ENCODE data around the gene SLC4A1AP.

The SLC4A1AP gene

GRCh38 chr2:27729198-27729597, 65.5 kb downstream of the SLC4A1AP start:
- DNase-seq (ENCODE audit: low read depth), result no peak
- no peak overlapping the region for H3K4me3 ChIP-seq (ENCODE audit: low read depth, low read length)
- TF ChIP-seq CTCF (IDR thresholded peaks at IDR 0.05; ENCODE audit: low read depth, low read length), result no peak
- no peak for TF ChIP-seq MAX (IDR thresholded peaks at IDR 0.05; ENCODE audit: low read depth, low read length)
- no peak for TF ChIP-seq POLR2A (IDR thresholded peaks at IDR 0.05; ENCODE audit: extremely low read depth, insufficient read length)
- no peak for TF ChIP-seq MYC (IDR thresholded peaks at IDR 0.05; ENCODE audit: low read depth, low read length)

GRCh38 chr2:27729614-27730013, 65.9 kb downstream of the SLC4A1AP start:
- TF ChIP-seq POLR2A (IDR thresholded peaks at IDR 0.05; ENCODE audit: extremely low read depth, insufficient read length) (no peak), MYC (IDR thresholded peaks at IDR 0.05; ENCODE audit: low read depth, low read length) (no peak), CTCF (IDR thresholded peaks at IDR 0.05; ENCODE audit: low read depth, low read length) (no peak), MAX (IDR thresholded peaks at IDR 0.05; ENCODE audit: low read depth, low read length) (no peak)
- no peak for DNase-seq (ENCODE audit: low read depth)
- H3K4me3 ChIP-seq (ENCODE audit: low read depth, low read length), result no peak overlapping the region

GRCh38 chr2:27730261-27730662, 66.6 kb downstream of the SLC4A1AP start:
- no peak for DNase-seq (ENCODE audit: low read depth)
- TF ChIP-seq CTCF (IDR thresholded peaks at IDR 0.05; ENCODE audit: low read depth, low read length) (no peak), MYC (IDR thresholded peaks at IDR 0.05; ENCODE audit: low read depth, low read length) (no peak), MAX (IDR thresholded peaks at IDR 0.05; ENCODE audit: low read depth, low read length) (no peak), POLR2A (IDR thresholded peaks at IDR 0.05; ENCODE audit: extremely low read depth, insufficient read length) (no peak)
- no peak overlapping the region for H3K4me3 ChIP-seq (ENCODE audit: low read depth, low read length)

GRCh38 chr2:27730980-27731691, 67.4 kb downstream of the SLC4A1AP start:
- no peak for DNase-seq (ENCODE audit: low read depth)
- H3K4me3 ChIP-seq (ENCODE audit: low read depth, low read length), result no peak overlapping the region
- TF ChIP-seq CTCF (IDR thresholded peaks at IDR 0.05; ENCODE audit: low read depth, low read length) (no peak), MYC (IDR thresholded peaks at IDR 0.05; ENCODE audit: low read depth, low read length) (no peak), POLR2A (IDR thresholded peaks at IDR 0.05; ENCODE audit: extremely low read depth, insufficient read length) (no peak), MAX (IDR thresholded peaks at IDR 0.05; ENCODE audit: low read depth, low read length) (no peak)

- TF ChIP-seq MAX (IDR thresholded peaks at IDR 0.05; ENCODE audit: low read depth, low read length), result no peak
- H3K4me3 ChIP-seq (ENCODE audit: low read depth, low read length), result no peak overlapping the region
- no peak for DNase-seq (ENCODE audit: low read depth)
Observed at GRCh38 chr2:27734305-27734704, 70.6 kb downstream of the SLC4A1AP start.

GRCh38 chr2:27735263-27735904, 71.7 kb downstream of the SLC4A1AP start:
- H3K4me3 ChIP-seq (ENCODE audit: low read depth, low read length), result no peak overlapping the region
- no peak for DNase-seq (ENCODE audit: low read depth)
- no peak for TF ChIP-seq POLR2A (IDR thresholded peaks at IDR 0.05; ENCODE audit: extremely low read depth, insufficient read length)
- TF ChIP-seq MAX (IDR thresholded peaks at IDR 0.05; ENCODE audit: low read depth, low read length), result no peak
- TF ChIP-seq MYC (IDR thresholded peaks at IDR 0.05; ENCODE audit: low read depth, low read length), result no peak
- no peak for TF ChIP-seq CTCF (IDR thresholded peaks at IDR 0.05; ENCODE audit: low read depth, low read length)

All from NB4 (cell line).